ENCODE results near the gene ARMC3.
"Not testable (repeated sequence)": the region's sequence is repeated elsewhere in the genome, so short reads cannot be mapped to it uniquely, and the experiment has no call there.

Gene ARMC3, protein sequence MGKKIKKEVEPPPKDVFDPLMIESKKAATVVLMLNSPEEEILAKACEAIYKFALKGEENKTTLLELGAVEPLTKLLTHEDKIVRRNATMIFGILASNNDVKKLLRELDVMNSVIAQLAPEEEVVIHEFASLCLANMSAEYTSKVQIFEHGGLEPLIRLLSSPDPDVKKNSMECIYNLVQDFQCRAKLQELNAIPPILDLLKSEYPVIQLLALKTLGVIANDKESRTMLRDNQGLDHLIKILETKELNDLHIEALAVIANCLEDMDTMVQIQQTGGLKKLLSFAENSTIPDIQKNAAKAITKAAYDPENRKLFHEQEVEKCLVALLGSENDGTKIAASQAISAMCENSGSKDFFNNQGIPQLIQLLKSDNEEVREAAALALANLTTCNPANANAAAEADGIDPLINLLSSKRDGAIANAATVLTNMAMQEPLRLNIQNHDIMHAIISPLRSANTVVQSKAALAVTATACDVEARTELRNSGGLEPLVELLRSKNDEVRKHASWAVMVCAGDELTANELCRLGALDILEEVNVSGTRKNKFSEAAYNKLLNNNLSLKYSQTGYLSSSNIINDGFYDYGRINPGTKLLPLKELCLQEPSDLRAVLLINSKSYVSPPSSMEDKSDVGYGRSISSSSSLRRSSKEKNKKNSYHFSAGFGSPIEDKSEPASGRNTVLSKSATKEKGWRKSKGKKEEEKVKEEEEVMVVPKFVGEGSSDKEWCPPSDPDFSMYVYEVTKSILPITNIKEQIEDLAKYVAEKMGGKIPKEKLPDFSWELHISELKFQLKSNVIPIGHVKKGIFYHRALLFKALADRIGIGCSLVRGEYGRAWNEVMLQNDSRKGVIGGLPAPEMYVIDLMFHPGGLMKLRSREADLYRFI

DNA sequence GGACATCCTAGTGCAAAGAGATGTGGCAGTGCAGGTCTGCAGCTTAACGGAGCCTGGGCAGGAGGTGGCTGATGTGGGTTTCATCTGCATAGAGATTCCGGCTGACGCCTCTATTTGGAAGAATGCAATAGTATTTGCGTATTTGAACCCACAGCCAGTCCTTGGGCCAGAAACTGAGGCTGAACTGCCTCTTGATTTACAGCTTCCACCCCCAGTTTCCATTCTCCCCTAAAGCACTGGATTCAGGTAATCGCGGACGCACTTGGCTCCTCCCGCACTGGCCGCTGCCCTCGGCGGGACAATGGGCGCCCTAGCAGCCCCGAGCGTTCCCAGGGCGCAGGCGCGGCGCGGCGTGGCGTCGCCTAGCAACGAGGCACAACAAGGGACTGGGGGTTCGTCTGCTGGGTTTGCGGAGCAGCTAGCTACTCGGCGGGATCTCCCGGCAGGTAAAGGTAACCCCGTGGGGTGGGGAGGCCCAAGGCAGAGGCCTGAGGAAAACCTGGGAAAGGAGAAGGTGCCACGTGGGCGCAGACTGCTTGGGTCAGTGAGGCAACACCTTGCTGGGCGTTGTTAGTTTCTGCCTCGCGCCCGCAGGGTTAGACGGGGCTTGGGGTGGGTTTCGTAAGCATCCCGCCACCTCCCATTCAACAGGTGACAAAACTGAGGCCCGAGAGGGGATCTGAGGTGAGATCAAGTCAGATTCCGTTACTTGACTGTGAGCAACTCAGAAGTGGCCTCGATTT lies at the start of gene ARMC3:
ARMC3 (plus strand) TSS at position 393 of the 743 bp plus-strand sequence. CDS start 3,944 bp downstream, outside the sequence.
- no peaks in the 10 kb centered on the region for H3K36me3 Mint-ChIP-seq
- H3K27me3 Mint-ChIP-seq: peaks cover 4 to 14% of the 10 kb centered on the region in 2 donors
- peak; percentile 87 to 95 for ATAC-seq (replicated peaks)
- DNase-seq: peak; percentile 26
- H3K27ac Mint-ChIP-seq: peak within 1 kb of the TSS; percentile 83
- H3K4me1 Mint-ChIP-seq: peaks cover 2 to 12% of the 10 kb centered on the region in 2 donors
- H3K4me3 Mint-ChIP-seq: no peak within 1 kb of the TSS
- H3K9me3 Mint-ChIP-seq: peaks cover 0 to 3% of the 10 kb centered on the region in 2 donors

DNA sequence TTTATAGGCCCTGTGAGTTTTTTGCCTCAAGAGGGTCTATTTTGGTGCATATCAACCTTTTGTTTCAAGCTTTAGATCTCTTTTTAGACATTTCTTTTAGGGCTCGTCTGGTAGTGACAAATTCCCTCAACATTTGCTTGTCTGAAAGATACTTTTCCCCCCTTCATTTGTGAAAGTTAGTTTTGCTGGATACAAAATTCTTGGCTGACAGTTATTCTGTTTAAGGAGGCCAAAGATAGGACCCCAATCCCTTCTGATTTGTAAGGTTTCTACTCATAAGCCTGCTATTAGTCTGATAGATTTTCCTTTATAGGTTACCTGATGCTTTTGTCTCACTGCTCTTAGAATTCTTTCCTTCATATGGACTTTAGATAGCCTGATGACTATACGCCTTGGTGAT lies 36.1 kb upstream of the ARMC3 start:
- ATAC-seq (replicated peaks): no peak
- Mint-ChIP-seq H3K4me3 (no peak overlapping the region), H3K36me3 (peaks cover 2% of the 10 kb centered on the region in 2 donors), H3K27me3 (peaks cover 4 to 5% of the 10 kb centered on the region in 2 donors), H3K9me3 (peaks cover 26 to 34% of the 10 kb centered on the region in 2 donors), H3K27ac (no peak overlapping the region), H3K4me1 (no peaks in the 10 kb centered on the region)
- DNase-seq: no peak

DNA sequence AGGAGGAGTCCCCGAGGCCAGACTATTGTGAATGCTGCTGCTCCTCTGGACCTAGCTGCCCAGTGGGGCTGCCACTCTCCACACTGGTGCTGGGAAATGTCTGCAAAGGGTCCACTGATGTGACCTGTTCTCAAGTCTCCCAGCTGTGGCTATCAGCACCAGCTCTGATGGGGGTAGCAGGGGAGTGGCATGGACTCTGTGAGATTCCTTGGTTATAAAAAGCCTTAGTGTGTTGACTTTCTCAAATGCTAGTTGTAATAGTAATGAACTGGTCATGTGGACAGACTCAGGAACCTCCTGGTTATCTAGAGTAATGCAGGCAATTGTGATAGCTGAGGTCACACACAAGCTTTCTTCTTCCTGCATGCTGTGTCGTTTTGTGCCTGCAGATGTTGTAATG lies 34.1 kb upstream of the ARMC3 start:
- peaks cover 6 to 8% of the 10 kb centered on the region in 2 donors for H3K27me3 Mint-ChIP-seq
- no peak for DNase-seq
- no peak overlapping the region for H3K27ac Mint-ChIP-seq
- H3K9me3 Mint-ChIP-seq: peaks cover 15 to 21% of the 10 kb centered on the region in 2 donors
- ATAC-seq (replicated peaks): no peak
- no peaks in the 10 kb centered on the region for H3K36me3 Mint-ChIP-seq
- no peaks in the 10 kb centered on the region for H3K4me1 Mint-ChIP-seq
- H3K4me3 Mint-ChIP-seq: no peak overlapping the region

DNA sequence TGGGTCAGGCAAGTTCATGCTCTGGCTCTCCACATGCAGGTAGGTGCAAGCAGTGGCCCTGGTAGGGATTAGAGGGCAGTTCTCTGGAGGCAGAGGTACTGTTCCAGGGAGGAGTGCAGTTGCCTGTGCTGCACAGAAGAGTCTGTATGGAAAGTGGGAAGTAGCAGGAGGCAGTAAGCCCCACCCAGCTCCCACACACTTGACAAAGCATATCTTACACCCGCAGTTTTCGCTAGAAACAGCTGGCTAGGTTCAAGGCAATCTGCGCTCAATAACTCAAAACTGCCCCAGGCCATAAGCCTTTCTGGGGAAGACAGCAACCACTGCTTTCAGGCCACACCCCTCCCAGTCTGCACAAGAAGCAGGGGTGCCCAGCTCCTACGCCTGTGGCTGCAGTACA lies 33.1 kb upstream of the ARMC3 start:
- Mint-ChIP-seq H3K36me3 (no peaks in the 10 kb centered on the region), H3K9me3 (peaks cover 15 to 21% of the 10 kb centered on the region in 2 donors), H3K27ac (no peak overlapping the region), H3K27me3 (peaks cover 6 to 11% of the 10 kb centered on the region in 2 donors), H3K4me3 (no peak overlapping the region), H3K4me1 (no peaks in the 10 kb centered on the region)
- DNase-seq (no peak), ATAC-seq (replicated peaks) (no peak)

DNA sequence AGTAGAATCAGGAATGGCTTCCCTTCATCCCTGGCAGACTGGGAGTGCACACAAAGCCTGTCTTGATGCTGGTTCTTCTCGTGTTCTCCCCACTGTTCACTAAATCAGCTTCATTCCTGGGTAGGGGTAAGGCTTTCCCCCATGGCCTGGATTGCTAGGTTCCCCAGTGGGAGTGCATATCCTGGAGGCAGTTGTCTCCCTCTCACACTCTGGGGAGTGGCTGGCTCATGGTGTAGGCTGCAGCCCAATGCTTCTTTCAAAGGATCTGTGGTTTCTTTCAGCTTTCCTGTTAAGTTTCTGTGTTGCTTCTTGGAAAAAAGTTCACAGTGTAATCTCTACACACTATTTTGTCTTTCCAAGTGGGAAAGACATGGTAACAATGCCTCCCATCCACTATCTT lies 32.6 kb upstream of the ARMC3 start:
- no peak for ATAC-seq (replicated peaks)
- Mint-ChIP-seq H3K27ac (no peak overlapping the region), H3K36me3 (no peaks in the 10 kb centered on the region), H3K4me1 (no peaks in the 10 kb centered on the region), H3K4me3 (no peak overlapping the region), H3K9me3 (peaks cover 15 to 19% of the 10 kb centered on the region in 2 donors), H3K27me3 (peaks cover 6 to 11% of the 10 kb centered on the region in 2 donors)
- no peak for DNase-seq

DNA sequence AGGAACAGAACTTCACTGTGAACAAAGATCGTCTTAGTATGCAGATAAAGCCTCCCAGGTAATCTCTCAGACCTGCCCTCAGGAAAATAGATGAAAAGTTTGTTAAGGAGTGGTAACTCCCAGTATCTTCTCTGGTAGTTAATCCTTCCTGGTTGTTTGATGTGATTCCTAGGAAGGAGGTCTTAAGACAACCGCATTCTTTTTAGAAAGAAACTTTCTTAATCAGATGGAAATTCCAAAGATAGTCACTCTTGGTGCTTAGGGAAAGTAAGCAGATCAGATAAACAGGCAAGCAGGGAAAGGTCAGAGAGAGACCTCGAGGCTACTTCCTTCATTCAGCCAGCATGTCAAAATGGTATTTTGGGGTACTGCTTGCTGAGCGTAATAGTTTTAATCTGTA lies 30.5 kb upstream of the ARMC3 start:
- peaks cover 0 to 7% of the 10 kb centered on the region in 2 donors for H3K36me3 Mint-ChIP-seq
- H3K4me1 Mint-ChIP-seq: no peaks in the 10 kb centered on the region
- peaks cover 14 to 19% of the 10 kb centered on the region in 2 donors for H3K27me3 Mint-ChIP-seq
- no peak for DNase-seq
- H3K4me3 Mint-ChIP-seq: no peak overlapping the region
- peaks cover 6 to 10% of the 10 kb centered on the region in 2 donors for H3K9me3 Mint-ChIP-seq
- H3K27ac Mint-ChIP-seq: no peak overlapping the region
- no peak for ATAC-seq (replicated peaks)

DNA sequence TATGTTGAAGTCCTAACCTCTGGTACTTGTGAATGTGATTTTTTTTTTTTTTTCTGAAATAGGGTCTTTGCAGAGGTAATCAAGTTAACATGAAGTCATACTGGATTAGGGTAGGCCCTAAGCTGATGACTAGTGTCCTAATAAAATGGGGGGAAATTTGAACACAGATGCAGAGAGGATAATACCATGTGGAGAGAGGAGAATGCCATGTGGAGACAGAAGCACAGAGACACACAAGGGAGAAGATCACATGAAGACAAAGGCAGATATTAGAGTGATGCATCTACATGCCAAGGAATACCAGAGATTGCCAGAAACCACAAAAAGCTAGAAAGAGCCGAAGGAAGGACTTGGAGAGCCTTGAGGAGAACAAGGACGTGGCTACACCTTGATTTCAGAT lies 28.5 kb upstream of the ARMC3 start:
- ATAC-seq (replicated peaks) (no peak), DNase-seq (no peak)
- H3K4me1 Mint-ChIP-seq: no peaks in the 10 kb centered on the region
- peaks cover 0 to 7% of the 10 kb centered on the region in 2 donors for H3K36me3 Mint-ChIP-seq
- H3K4me3 Mint-ChIP-seq: no peak overlapping the region
- H3K27ac Mint-ChIP-seq: no peak overlapping the region
- H3K27me3 Mint-ChIP-seq: peaks cover 14 to 19% of the 10 kb centered on the region in 2 donors
- H3K9me3 Mint-ChIP-seq: peaks cover 4 to 7% of the 10 kb centered on the region in 2 donors

DNA sequence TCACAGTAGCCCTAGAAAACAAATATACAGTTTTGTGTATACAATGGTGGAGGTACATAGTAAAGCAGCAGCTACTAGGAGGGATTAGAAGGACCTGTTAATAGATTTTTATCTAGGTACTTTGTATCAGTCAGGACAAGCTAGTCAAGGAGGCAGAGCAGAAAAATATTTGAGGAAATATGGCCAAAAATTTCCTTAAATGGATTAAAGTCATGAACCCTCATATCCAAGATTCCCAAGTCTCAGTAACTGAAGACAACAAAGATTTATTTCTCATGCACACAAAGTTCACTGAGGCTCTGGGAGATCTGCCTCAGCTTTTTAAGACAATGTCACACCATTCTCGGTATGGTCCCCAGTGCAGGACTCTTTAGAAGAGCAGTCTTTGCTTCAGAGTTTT lies 28.1 kb upstream of the ARMC3 start:
- Mint-ChIP-seq H3K4me3 (no peak overlapping the region), H3K9me3 (peaks cover 4 to 7% of the 10 kb centered on the region in 2 donors), H3K36me3 (peaks cover 0 to 7% of the 10 kb centered on the region in 2 donors), H3K27ac (no peak overlapping the region), H3K27me3 (peaks cover 14 to 19% of the 10 kb centered on the region in 2 donors), H3K4me1 (no peaks in the 10 kb centered on the region)
- DNase-seq (no peak), ATAC-seq (replicated peaks) (no peak)

DNA sequence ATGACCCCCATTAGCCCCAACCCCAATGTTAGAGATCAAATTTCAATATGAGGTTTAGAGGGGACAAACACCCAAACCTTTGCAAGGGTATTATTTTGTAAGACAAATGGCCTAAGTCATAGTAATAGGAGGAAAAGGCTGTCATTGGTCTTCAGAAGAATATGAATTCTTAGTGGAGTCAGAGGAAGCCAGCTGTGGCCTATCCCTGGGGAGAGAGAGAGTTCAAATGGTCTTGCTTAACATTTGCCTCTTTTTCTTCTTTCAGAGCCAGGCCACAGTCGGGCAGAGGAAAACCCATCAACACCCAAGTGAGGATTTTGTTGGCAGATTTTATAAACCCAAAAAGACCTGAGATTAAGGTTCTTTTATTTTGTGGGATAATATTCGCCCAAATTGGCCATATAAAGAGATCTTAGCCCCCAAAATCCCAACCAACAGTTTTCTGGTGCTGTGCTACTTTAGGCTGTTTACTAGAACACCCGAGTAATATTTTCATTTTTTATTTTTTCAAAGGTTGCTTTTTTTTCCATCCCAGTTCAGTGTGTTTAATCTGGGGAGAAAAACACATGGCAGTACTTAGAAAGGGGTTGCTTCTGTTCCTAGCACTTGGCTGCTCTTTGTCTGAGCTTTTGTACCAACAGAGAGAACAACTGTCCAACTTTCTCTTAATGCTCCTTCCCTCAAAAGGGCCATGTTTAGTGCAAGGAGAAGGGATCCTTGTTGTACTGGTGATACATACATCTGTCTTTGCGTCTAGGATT lies 26.8 kb upstream of the ARMC3 start:
- Mint-ChIP-seq H3K9me3 (peaks cover 4 to 7% of the 10 kb centered on the region in 2 donors), H3K27me3 (peaks cover 14 to 19% of the 10 kb centered on the region in 2 donors), H3K4me1 (no peaks in the 10 kb centered on the region), H3K27ac (no peak overlapping the region), H3K4me3 (no peak overlapping the region), H3K36me3 (peaks cover 0 to 7% of the 10 kb centered on the region in 2 donors)
- ATAC-seq (replicated peaks) (no peak), DNase-seq (no peak)

DNA sequence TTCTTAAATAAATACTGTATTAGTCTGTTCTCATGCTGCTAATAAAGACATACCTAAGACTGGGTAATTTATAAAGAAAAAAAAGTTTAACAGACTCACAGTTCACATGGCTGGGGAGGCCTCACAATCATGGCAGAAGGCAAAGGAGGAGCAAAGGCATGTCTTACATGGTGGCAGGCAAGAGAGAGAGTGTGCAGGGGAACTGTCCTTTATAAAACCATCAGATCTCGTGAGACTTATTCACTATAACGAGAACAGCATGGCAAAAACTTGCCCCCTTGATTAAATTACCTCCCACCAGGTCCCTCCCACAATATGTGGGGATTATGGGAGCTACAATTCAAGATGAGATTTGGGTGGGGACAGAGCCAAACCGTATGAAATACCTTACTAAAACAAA lies 25.7 kb upstream of the ARMC3 start:
- ATAC-seq (replicated peaks); H3K27ac Mint-ChIP-seq; H3K4me3 Mint-ChIP-seq; H3K36me3 Mint-ChIP-seq; H3K4me1 Mint-ChIP-seq; H3K9me3 Mint-ChIP-seq; DNase-seq: not testable (repeated sequence)
- peaks cover 9 to 14% of the 10 kb centered on the region in 2 donors for H3K27me3 Mint-ChIP-seq

DNA sequence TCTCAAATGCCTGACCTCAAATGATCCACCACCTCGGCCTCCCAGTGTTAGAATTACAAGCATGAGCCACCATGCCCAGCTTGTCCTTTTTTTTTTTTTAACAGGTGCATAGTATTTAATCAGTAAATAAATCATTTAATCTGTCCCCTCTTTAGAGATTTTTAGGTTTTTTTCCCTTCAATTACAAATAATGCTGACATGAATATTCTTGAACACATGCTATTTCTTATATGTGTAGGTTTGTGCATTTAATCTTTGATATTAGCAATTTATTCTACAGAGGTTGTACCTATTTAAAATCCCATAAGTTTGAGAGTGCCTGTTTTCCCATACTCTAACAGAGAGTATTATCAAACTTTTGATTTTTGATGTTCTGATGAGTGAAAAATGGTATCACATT lies 24.2 kb upstream of the ARMC3 start:
- ATAC-seq (replicated peaks) (no peak), DNase-seq (no peak)
- Mint-ChIP-seq H3K4me3 (no peak overlapping the region), H3K9me3 (peaks cover 15 to 16% of the 10 kb centered on the region in 2 donors), H3K27me3 (peaks cover 11 to 17% of the 10 kb centered on the region in 2 donors), H3K36me3 (peaks cover 0 to 7% of the 10 kb centered on the region in 2 donors), H3K4me1 (no peaks in the 10 kb centered on the region), H3K27ac (no peak overlapping the region)

DNA sequence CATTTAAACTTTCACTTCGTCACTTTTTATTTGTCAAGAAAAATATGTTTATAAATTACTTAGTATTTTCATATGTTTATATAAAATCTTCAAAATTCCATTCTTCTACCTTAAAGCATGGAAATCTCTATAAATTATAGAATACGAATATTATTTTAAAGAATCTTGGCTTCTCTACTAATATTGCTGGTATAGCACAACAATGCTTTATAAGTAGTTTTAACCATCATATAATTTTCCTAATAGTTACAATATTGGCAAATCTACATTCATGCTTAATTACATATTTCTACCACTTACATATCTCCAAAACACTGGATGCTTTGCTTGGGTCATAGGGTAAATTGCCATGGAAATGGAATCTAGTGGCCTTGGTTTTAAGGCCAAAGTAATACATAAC lies 21.1 kb upstream of the ARMC3 start:
- H3K9me3 Mint-ChIP-seq: peaks cover 22 to 27% of the 10 kb centered on the region in 2 donors
- H3K4me1 Mint-ChIP-seq: no peaks in the 10 kb centered on the region
- peaks cover 7 to 10% of the 10 kb centered on the region in 2 donors for H3K36me3 Mint-ChIP-seq
- peaks cover 5 to 13% of the 10 kb centered on the region in 2 donors for H3K27me3 Mint-ChIP-seq
- ATAC-seq (replicated peaks): no peak
- no peak for DNase-seq
- no peak overlapping the region for H3K27ac Mint-ChIP-seq
- no peak overlapping the region for H3K4me3 Mint-ChIP-seq

DNA sequence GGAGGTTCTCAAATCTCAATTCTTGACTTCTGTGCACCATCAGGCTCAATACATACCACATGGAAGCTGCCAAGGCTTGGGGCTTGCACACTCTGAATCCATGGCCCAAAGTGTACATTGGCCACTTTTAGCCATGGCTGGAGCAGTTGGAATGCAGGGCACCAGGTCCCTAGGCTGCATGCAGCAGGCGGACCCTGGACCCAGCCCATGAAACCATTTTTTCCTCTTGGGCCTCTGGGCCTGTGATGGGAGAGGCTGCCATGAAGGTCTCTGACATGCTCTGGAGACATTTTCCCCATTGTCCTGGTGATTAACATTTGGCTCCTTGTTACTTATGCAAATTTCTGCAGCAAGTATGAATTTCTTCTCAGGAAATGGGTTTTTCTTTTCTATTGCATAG lies 19.0 kb upstream of the ARMC3 start:
- H3K27me3 Mint-ChIP-seq: peaks cover 0 to 8% of the 10 kb centered on the region in 2 donors
- H3K36me3 Mint-ChIP-seq: peaks cover 5 to 7% of the 10 kb centered on the region in 2 donors
- ATAC-seq (replicated peaks) (no peak), DNase-seq (no peak)
- no peak overlapping the region for H3K27ac Mint-ChIP-seq
- H3K9me3 Mint-ChIP-seq: peaks cover 18 to 23% of the 10 kb centered on the region in 2 donors
- H3K4me1 Mint-ChIP-seq: no peaks in the 10 kb centered on the region
- H3K4me3 Mint-ChIP-seq: no peak overlapping the region
